Neutrophil (primary cell): ENCODE results near the gene ABI3.
"Not testable (repeated sequence)": the region's sequence is repeated elsewhere in the genome, so short reads cannot be mapped to it uniquely, and the experiment has no call there.

Experiments used
- H3K27ac ChIP-seq: fragments of 200-600 bp; sonication (generic); 2 replicates; pipeline ENCODE4 v1.5.1; 2016; ENCODE audit warnings: mild to moderate bottlenecking, moderate library complexity
- H3K27me3 ChIP-seq: fragments of 200-600 bp; sonication (generic); 2 replicates; pipeline ENCODE4 v1.6.0; 2016; ENCODE audit warnings: mild to moderate bottlenecking
- H3K36me3 ChIP-seq: fragments of 200-600 bp; sonication (generic); 2 replicates; pipeline ENCODE4 v1.5.1; 2017
- H3K4me1 ChIP-seq, 2 experiments: fragments of 200-600 bp in 1 of 2; sonication (generic) in 1 of 2; 1 replicate in 1 of 2; 2 replicates in 1 of 2; pipeline versions ENCODE4 v1.5.1 to v1.6.1; 2013 to 2016; ENCODE audit warnings: low read depth in 1 of 2, low read length in 1 of 2, mild to moderate bottlenecking in 1 of 2, moderate library complexity in 1 of 2; ENCODE audit not compliant: control insufficient read depth in 1 of 2, insufficient read depth in 1 of 2
- H3K4me3 ChIP-seq, 2 experiments: fragments of 200-600 bp in 1 of 2; sonication (generic) in 1 of 2; 1 replicate in 1 of 2; 2 replicates in 1 of 2; pipeline ENCODE4 v1.5.1; 2013 to 2016; ENCODE audit warnings: low read depth in 1 of 2, low read length in 1 of 2, mild to moderate bottlenecking in 1 of 2, moderate library complexity in 1 of 2
- H3K9me3 ChIP-seq: fragments of 200-600 bp; sonication (generic); 2 replicates; pipeline ENCODE4 v1.5.1; 2016
- TF ChIP-seq, protein P1 (sequence below): fragments of 200-600 bp; sonication (generic); IDR thresholded peaks from 2 replicates; pipeline ENCODE4 v1.5.1; 2016; ENCODE audit warnings: antibody characterized with exemption

The ABI3 gene, protein sequence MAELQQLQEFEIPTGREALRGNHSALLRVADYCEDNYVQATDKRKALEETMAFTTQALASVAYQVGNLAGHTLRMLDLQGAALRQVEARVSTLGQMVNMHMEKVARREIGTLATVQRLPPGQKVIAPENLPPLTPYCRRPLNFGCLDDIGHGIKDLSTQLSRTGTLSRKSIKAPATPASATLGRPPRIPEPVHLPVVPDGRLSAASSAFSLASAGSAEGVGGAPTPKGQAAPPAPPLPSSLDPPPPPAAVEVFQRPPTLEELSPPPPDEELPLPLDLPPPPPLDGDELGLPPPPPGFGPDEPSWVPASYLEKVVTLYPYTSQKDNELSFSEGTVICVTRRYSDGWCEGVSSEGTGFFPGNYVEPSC

DNA sequence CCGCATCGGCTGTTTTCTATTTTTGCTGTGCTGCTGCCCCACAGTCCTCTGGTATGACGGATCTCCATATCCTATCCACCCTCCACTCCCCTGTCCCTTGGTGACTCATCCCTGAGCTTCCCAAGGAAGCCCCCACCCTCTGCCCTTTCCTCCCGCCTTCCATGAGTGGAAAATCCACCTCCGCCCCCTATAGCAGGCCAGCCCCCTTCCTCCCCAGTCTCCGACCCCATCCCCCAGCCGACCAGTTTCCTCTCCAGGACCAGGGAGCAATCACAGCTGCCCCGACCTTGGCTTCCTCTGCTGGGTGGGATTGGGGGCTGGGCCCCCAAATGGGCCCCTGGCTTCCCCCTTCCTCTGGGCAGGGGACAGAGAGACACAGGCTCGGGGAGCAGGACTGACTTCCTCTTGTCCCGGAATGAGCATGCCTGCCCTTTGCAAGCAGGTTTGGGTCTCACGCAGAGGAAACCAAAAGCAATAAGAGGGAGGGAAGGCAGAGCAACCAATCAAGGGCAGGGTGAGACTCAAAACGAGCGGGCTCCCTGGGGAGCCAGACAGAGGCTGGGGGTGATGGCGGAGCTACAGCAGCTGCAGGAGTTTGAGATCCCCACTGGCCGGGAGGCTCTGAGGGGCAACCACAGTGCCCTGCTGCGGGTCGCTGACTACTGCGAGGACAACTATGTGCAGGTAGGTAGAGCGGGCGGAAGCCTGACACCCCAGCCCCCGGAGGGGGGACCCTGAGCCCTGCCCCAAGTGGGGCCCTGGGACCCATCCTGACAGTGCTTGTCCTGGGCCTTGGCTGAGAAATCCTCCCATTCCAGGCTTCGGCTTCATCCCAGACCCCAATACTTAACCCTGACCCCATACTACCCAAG lies at the start of gene ABI3, which contains the start of gene GNGT2:
ABI3 (plus strand) TSS at position 550 of the 872 bp plus-strand sequence; CDS start at position 568, 18 bp downstream.
GNGT2 (minus strand) TSS at position 417 of the 872 bp plus-strand sequence. CDS start 3,152 bp downstream, outside the sequence.
- no peak within 1 kb of the TSS for H3K27ac ChIP-seq
- H3K27me3 ChIP-seq = peaks cover 62% of the 10 kb centered on the region
- TF ChIP-seq, protein P1, sequence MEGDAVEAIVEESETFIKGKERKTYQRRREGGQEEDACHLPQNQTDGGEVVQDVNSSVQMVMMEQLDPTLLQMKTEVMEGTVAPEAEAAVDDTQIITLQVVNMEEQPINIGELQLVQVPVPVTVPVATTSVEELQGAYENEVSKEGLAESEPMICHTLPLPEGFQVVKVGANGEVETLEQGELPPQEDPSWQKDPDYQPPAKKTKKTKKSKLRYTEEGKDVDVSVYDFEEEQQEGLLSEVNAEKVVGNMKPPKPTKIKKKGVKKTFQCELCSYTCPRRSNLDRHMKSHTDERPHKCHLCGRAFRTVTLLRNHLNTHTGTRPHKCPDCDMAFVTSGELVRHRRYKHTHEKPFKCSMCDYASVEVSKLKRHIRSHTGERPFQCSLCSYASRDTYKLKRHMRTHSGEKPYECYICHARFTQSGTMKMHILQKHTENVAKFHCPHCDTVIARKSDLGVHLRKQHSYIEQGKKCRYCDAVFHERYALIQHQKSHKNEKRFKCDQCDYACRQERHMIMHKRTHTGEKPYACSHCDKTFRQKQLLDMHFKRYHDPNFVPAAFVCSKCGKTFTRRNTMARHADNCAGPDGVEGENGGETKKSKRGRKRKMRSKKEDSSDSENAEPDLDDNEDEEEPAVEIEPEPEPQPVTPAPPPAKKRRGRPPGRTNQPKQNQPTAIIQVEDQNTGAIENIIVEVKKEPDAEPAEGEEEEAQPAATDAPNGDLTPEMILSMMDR = no peak
- no peaks in the 10 kb centered on the region for H3K36me3 ChIP-seq
- H3K9me3 ChIP-seq = no peaks in the 10 kb centered on the region
- H3K4me3 ChIP-seq = no peak within 1 kb of the TSS
- peaks cover 0 to 8% of the 10 kb centered on the region in 2 experiments for H3K4me1 ChIP-seq

DNA sequence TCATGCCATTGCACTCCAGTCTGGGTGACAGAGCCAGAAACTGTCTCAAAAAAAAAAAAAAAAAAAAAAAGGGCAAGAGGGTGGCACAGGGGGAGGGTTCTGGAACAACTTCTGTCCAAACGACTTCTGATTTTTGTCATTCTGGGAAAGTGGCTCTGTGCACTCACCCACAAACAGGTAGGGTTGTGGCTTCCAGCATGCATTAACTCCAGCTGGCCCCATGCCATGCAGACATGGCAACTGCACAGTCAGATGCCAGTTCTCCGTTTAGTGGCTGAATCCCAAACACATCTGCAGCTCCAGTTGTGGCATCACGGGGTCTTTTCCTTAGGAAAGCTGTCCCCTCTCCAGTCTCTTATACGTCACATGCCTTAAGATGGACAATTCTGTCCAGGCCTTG lies 47.6 kb upstream of the ABI3 start:
- Histone ChIP-seq H3K36me3 (no peaks in the 10 kb centered on the region), H3K27me3 (peaks cover 57% of the 10 kb centered on the region), H3K4me1 (no peaks in the 10 kb centered on the region), H3K4me3 (no peak overlapping the region), H3K27ac (no peak overlapping the region), H3K9me3 (no peaks in the 10 kb centered on the region)
- TF ChIP-seq, protein P1 = no peak

DNA sequence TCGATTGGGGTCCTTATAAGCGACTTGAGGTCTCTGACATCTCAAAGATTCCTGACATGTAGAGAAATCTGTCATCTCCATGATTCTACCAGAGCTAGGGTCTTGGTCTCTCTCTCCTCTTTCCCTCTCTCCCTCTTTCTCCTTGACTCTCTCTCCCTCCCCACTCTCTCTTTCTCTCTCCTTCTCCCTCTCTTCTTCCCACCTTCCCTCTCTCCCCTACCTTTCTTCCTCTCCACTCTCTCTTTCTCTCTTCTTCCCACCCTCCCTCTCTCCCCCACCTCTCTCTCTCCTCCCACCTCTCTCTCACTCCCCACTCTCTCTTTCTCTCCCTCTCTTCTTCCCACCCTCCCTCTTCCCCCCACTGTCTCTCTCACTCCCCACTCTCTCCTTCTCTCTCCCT lies 45.4 kb upstream of the ABI3 start:
- Histone ChIP-seq H3K9me3 (no peaks in the 10 kb centered on the region), H3K27ac (no peak overlapping the region), H3K4me3 (no peak overlapping the region), H3K4me1 (no peaks in the 10 kb centered on the region), H3K36me3 (no peaks in the 10 kb centered on the region), H3K27me3 (peaks cover 57% of the 10 kb centered on the region)
- TF ChIP-seq, protein P1 = no peak

DNA sequence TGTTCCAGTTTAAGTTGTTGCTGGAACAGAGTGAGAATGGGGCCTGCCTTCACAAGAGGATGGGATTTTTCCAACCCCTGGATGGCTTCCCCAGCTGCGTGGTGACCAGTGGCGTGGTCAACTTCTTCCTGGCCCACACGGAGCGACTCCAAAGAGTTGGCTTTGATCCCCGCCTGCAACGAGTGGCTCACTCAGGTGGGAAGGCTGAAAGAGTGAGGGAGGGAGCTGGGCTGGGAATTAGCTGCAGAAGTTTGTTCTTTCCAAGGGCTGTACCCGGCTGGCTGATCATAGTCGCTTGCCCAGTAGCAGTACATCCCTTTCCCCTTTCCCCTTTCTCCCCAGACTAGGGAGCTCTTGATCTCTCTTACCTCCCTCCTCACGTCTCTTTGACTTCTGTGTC lies 41.8 kb upstream of the ABI3 start:
- TF ChIP-seq, protein P1 = no peak
- no peak overlapping the region for H3K4me3 ChIP-seq
- no peaks in the 10 kb centered on the region for H3K4me1 ChIP-seq
- no peak overlapping the region for H3K27ac ChIP-seq
- no peaks in the 10 kb centered on the region for H3K9me3 ChIP-seq
- H3K27me3 ChIP-seq = peaks cover 81% of the 10 kb centered on the region
- no peaks in the 10 kb centered on the region for H3K36me3 ChIP-seq

DNA sequence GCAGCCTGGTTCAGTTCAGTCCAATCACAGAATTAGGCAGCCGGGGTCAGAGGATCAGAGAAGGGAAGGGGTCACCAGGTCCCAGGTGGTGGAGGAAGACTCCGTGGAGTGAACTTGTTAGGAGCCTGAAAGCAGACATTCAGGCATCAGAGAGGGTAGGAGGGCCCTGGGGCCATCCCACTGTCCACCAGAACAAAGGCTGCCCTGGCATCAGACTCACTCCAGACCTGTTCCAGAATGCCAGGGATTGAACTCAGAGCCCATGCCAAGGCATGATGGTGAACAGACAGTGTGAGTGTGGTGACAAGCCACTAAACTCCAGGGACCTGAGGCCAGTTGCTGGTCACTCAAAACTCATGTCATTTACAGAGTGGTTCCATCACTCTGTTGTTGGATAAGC lies 40.3 kb upstream of the ABI3 start:
- Histone ChIP-seq H3K4me3 (no peak overlapping the region), H3K36me3 (no peaks in the 10 kb centered on the region), H3K27me3 (peaks cover 77% of the 10 kb centered on the region), H3K9me3 (peaks cover 2% of the 10 kb centered on the region), H3K4me1 (no peaks in the 10 kb centered on the region), H3K27ac (no peak overlapping the region)
- TF ChIP-seq, protein P1 = no peak

DNA sequence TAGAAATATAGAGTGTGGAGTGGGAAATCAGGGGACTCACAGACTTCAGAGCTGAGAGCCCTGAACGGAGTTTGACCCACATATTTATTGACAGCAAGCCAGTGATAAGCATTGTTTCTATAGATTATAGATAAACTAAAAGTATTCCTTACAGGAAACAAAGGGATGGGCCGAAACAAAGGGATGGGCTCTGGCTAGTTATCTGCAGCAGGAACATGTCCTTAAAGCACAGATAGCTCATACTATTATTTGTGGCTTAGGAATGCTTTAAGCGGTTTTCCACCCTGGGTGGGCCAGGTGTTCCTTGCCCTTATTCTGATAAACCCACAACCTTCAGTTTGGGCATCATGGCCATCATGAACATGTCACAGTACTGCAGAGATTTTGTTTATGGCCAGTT lies 39.8 kb upstream of the ABI3 start:
- not testable (repeated sequence) for H3K27ac ChIP-seq, H3K36me3 ChIP-seq, H3K9me3 ChIP-seq, H3K4me3 ChIP-seq, H3K4me1 ChIP-seq
- H3K27me3 ChIP-seq = peaks cover 72% of the 10 kb centered on the region

DNA sequence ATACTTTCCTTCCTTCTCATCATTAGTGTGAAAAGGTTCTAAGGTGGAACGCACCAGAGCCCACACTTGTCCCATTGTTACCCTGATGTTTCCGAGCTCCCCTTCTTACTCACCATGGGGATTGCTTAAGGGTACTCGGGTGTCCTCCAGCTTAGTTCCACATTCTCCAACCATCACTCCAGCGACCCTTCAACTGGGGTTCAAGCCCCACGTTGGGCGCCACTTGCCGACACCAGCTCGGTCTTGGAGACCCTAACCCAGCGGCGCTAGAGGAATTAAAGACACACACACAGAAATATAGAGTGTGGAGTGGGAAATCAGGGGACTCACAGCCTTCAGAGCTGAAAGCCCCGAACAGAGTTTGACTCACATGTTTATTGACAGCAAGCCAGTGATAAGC lies 34.5 kb upstream of the ABI3 start:
- not testable (repeated sequence) for H3K27ac ChIP-seq, H3K4me3 ChIP-seq, H3K36me3 ChIP-seq, H3K4me1 ChIP-seq
- Histone ChIP-seq H3K27me3 (peaks cover 26% of the 10 kb centered on the region), H3K9me3 (peaks cover 24% of the 10 kb centered on the region)
